ENCODE results near the gene TCF12.
"Not testable (repeated sequence)": the region's sequence is repeated elsewhere in the genome, so short reads cannot be mapped to it uniquely, and the experiment has no call there.

Gene TCF12

DNA sequence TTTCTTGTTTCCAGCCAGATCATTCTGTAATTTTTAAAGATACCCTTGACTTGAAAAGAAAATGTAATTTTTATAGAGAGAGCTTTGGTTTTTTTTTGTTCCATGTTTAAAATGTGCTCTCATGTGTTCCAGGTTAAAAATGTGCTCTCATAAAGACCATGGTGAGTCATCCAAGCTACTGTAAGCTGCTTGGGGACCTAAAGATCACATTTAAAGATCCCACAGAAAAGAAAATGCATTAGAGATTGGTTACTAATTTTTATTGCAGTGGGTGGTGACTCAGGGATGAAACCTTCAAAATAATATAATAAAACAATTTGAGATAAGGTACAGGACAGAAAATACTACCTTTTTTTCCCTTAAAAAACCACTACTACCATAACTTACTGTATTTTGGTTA is 11.0 kb downstream of the TCF12 start:
- Mint-ChIP-seq H3K36me3 (ENCODE audit: low read depth) (peaks cover 65% of the 10 kb centered on the region), H3K4me1 (ENCODE audit: low read depth) (peaks cover 76% of the 10 kb centered on the region), H3K4me3 (no peak overlapping the region), H3K9me3 (no peaks in the 10 kb centered on the region), H3K27me3 (no peaks in the 10 kb centered on the region), H3K27ac (peak overlapping the region; percentile 74)
- DNase-seq = no peak

DNA sequence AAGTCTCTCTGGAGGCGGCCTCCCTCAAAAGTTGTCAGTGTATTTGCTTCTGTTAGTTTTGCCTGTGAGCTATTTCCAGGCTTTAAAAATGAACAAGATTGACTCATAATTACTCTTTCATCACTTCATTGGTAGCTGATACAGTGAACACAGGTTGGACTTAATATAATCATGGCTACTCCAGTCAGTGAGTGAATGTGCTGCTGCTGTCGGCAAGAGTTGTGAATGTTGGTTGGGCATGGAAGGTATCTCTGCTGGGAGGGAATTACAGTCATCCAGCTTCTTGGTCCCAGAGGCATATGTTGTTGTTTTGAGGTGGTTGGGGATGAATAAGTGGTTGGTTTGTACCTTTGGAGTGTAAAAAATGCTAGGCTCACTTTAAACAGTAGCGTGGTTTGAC is 11.5 kb downstream of the TCF12 start:
- Mint-ChIP-seq H3K9me3 (no peaks in the 10 kb centered on the region), H3K4me1 (ENCODE audit: low read depth) (peaks cover 77% of the 10 kb centered on the region), H3K27ac (peak overlapping the region; percentile 80), H3K4me3 (no peak overlapping the region), H3K36me3 (ENCODE audit: low read depth) (peaks cover 67% of the 10 kb centered on the region), H3K27me3 (no peaks in the 10 kb centered on the region)
- DNase-seq = no peak

DNA sequence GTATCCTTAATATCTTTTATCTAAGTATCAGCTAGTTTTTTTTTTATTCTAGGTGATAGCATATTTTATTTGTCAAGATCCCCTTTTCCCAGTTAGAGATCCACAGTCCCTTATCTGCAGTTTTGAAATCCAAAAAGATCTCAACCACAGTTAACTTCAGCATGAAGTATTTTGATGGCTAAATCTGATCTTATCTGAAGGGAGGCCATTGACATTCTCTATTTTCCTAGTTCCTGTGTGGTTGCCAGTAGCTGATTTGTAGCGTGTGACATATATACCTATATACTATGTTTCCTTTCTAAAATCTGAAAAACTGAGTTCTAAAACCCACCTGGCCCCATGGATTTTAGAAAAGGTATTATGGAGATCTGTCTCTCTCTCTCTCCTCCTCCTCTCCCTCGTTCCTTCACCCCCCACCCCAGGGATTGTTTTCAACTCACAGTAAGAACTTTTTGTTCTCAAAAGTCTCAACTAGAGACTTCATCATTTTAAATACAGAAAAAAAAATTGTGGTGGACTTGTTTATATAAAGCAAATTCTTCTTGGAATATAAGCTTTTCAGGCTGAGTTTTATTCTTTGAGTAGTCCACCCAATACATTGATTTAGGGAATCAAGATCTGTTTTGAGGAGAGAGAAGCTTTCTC is 12.3 kb downstream of the TCF12 start:
- no peak for DNase-seq
- H3K27ac Mint-ChIP-seq = no peak overlapping the region
- no peak overlapping the region for H3K4me3 Mint-ChIP-seq
- H3K9me3 Mint-ChIP-seq = no peaks in the 10 kb centered on the region
- no peaks in the 10 kb centered on the region for H3K27me3 Mint-ChIP-seq
- H3K36me3 Mint-ChIP-seq (ENCODE audit: low read depth) = peaks cover 69% of the 10 kb centered on the region
- peaks cover 76% of the 10 kb centered on the region for H3K4me1 Mint-ChIP-seq (ENCODE audit: low read depth)

DNA sequence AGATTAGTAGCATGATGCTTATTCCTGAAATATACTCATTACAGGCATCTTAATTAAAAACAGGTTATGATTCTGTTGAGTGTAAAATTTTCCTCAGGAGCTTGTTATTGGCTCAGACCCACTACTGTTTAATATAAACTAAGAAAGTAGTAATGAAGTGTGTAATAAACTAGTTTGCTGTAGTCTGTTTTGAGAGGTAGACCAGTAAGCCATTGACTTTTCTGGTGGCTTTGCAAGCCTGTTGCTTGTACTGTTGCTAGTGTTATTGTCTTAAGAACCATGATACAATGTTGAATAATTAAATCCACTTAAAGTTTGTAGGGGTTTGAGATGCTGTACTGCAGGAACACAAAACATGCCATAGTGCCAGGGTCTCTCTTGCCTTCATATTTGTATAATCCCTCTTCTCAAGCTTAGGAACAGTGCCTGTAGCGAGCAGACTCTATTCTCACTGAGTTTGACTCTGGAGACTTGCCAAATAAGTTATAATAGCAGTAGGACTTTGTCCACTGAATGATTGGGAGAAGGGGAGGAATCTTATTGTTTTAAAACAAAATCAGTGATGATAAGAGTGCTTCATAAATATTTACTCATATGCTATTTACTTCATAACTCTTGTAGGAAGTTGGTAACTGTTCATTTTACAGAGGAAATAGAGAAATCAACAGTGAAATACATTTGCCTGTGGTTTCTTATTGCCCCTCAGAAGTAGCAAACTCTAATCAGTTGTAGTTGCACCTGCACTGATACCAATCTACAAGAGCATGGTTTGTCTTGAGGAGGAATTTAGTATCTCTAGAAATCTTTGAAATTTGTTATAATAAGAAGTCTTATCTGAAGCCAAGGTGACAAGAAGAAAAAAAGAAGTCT is 13.4 kb downstream of the TCF12 start:
- Mint-ChIP-seq H3K4me1 (ENCODE audit: low read depth) (peaks cover 77% of the 10 kb centered on the region), H3K27me3 (no peaks in the 10 kb centered on the region), H3K9me3 (peaks cover 8% of the 10 kb centered on the region), H3K27ac (no peak overlapping the region), H3K4me3 (no peak overlapping the region), H3K36me3 (ENCODE audit: low read depth) (peaks cover 70% of the 10 kb centered on the region)
- DNase-seq = no peak

DNA sequence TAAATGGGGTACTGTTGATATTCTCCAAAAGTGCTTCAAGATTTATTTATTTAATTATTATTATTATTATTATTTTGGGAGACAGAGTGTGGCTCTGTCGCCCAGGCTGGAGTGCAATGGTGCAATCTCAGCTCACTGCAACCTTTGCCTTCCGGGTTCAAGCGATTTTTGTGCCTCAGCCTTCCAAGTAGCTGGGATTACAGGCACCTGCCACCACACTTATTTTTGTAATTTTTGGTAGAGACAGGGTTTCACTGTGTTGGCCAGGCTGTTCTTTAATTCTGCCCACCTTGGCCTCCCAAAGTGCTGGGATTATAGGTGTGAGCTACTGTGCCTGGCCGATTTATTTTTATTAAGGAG is 14.0 kb downstream of the TCF12 start:
- not testable (repeated sequence) for H3K9me3 Mint-ChIP-seq, DNase-seq, H3K4me3 Mint-ChIP-seq, H3K27ac Mint-ChIP-seq, H3K27me3 Mint-ChIP-seq
- Mint-ChIP-seq H3K4me1 (ENCODE audit: low read depth) (peaks cover 78% of the 10 kb centered on the region), H3K36me3 (ENCODE audit: low read depth) (peaks cover 73% of the 10 kb centered on the region)

DNA sequence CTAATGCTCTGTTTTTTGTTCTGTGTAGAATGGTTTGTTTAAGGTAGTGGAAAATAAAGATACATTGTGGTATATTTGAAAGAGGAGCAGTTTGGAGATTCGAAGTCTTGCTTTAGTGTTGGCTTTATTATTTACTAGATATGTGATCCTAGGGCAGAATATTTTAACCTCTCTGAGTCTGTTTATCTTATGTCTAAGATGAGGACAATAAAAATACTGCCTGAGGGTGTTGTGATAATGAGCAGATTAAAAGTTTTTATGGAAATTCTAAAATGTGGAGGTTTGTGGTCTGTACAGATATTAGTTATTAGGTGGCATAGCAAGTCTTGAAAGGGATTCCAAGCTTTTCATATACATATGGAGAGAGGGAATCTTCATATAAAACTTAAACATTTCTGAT is 15.0 kb downstream of the TCF12 start:
- Mint-ChIP-seq H3K36me3 (ENCODE audit: low read depth) (peaks cover 69% of the 10 kb centered on the region), H3K27ac (no peak overlapping the region), H3K4me3 (no peak overlapping the region), H3K9me3 (peaks cover 9% of the 10 kb centered on the region), H3K27me3 (no peaks in the 10 kb centered on the region), H3K4me1 (ENCODE audit: low read depth) (peaks cover 81% of the 10 kb centered on the region)
- no peak for DNase-seq

DNA sequence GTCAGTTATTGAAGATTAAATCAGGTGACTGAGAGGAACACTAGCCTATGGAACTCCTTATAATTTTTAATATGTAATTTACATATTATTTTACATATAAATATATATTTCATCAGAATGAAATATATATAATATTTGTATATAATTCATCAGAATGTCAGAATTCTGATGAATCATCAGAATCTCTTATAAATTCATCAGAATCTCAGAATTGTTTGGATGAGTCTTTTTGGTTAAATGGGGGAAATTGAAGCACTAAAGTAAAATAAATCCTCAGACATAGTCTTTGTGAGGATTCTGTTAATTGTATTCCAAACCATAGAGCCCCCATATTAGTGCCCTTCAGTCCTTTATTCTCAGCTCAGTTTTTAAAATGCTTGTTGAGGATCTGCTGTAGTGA is 15.4 kb downstream of the TCF12 start:
- no peak overlapping the region for H3K27ac Mint-ChIP-seq
- H3K4me1 Mint-ChIP-seq (ENCODE audit: low read depth) = peaks cover 82% of the 10 kb centered on the region
- no peak for DNase-seq
- peaks cover 9% of the 10 kb centered on the region for H3K9me3 Mint-ChIP-seq
- peaks cover 68% of the 10 kb centered on the region for H3K36me3 Mint-ChIP-seq (ENCODE audit: low read depth)
- no peak overlapping the region for H3K4me3 Mint-ChIP-seq
- no peaks in the 10 kb centered on the region for H3K27me3 Mint-ChIP-seq

DNA sequence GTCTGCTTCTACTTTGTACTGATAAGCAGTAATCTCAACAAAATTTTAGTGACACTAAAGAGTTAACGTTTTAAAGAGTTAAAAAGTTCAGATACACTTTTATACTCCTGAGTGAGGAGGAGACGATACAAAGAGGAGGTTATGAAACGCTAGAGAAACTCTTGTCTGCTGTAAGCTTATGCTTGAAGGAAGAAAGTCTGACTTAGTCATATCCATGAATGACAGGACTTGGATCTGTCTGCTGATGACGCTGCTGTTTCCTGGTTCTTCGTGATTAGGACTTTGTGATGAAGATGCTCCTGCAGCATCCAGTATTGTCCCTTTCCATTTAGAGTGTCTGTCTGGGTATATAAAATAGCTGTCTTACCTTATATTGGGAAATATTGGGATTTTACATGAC is 15.8 kb downstream of the TCF12 start:
- H3K4me1 Mint-ChIP-seq (ENCODE audit: low read depth) = peaks cover 81% of the 10 kb centered on the region

DNA sequence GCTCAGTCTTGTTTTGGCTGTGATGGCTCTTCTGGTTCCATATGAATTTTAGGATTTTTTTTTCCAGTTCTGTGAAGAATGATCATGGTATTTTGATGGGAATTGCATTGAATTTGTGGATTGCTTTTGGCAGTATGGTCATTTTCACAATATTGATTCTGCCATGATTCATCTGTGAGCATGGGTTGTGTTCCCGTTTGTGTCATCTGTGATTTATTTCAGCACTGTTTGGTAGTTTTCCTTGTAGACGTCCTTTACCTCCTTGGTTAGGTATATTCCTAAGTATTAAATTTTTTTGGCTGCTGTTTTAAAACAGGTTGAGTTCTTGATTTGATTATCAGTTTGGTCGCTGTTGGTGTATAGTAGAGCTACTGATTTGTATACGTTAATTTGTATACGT is 18.5 kb downstream of the TCF12 start:
- no peak for DNase-seq
- H3K27ac Mint-ChIP-seq = no peak overlapping the region
- no peak overlapping the region for H3K4me3 Mint-ChIP-seq
- peaks cover 52% of the 10 kb centered on the region for H3K36me3 Mint-ChIP-seq (ENCODE audit: low read depth)
- H3K4me1 Mint-ChIP-seq (ENCODE audit: low read depth) = peaks cover 68% of the 10 kb centered on the region
- H3K9me3 Mint-ChIP-seq = peaks cover 9% of the 10 kb centered on the region
- no peaks in the 10 kb centered on the region for H3K27me3 Mint-ChIP-seq

More for the DNA sequence above, 15.8 kb downstream of the TCF12 start:
- peaks cover 67% of the 10 kb centered on the region for H3K36me3 Mint-ChIP-seq (ENCODE audit: low read depth)
- no peak for DNase-seq
- no peaks in the 10 kb centered on the region for H3K27me3 Mint-ChIP-seq
- H3K9me3 Mint-ChIP-seq = peaks cover 9% of the 10 kb centered on the region
- no peak overlapping the region for H3K27ac Mint-ChIP-seq
- no peak overlapping the region for H3K4me3 Mint-ChIP-seq

DNA sequence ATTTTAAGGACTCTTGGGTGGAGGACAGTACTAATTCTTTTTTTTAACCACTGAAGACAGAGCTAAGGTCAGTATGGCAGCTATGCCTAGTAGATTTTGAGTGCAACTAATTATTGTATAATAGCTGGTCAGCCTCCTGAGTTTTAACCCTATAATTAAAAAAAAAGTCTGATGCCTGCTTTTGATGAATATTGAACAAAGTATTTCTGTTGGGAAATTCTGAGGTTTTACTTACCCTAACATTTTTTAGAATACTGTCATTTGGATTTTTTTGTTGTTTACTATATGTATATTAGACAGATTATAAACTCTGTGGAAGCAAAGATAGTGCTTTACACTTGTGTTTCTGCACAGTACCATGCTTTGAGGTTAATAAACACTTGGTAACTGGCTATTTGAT is 20.8 kb downstream of the TCF12 start:
- peaks cover 48% of the 10 kb centered on the region for H3K36me3 Mint-ChIP-seq (ENCODE audit: low read depth)
- H3K9me3 Mint-ChIP-seq = peaks cover 9% of the 10 kb centered on the region
- no peak for DNase-seq
- H3K27me3 Mint-ChIP-seq = no peaks in the 10 kb centered on the region
- H3K4me1 Mint-ChIP-seq (ENCODE audit: low read depth) = peaks cover 64% of the 10 kb centered on the region
- no peak overlapping the region for H3K4me3 Mint-ChIP-seq
- no peak overlapping the region for H3K27ac Mint-ChIP-seq

DNA sequence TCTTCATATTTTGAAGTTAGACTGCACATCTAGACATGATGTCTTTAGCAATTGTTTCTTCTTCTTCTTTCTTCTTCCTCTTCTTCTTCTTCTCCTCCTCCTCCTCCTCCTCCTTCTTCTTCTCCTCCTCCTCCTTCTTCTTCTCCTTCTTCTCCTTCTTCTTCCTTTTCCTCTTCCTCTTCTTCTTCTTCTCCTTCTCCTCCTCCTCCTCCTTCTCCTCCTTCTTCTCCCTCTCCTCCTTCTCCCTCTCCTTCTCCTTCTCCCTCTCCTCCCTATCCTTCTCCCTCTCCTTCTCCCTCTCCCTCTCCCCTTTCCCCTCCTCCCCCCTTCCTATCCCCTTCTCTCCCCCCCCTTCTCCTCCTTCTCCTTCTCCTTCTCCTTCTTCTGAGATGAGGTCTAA is 21.9 kb downstream of the TCF12 start:
- Mint-ChIP-seq H3K9me3 (peaks cover 14% of the 10 kb centered on the region), H3K4me3 (no peak overlapping the region), H3K4me1 (ENCODE audit: low read depth) (peaks cover 56% of the 10 kb centered on the region)

DNA sequence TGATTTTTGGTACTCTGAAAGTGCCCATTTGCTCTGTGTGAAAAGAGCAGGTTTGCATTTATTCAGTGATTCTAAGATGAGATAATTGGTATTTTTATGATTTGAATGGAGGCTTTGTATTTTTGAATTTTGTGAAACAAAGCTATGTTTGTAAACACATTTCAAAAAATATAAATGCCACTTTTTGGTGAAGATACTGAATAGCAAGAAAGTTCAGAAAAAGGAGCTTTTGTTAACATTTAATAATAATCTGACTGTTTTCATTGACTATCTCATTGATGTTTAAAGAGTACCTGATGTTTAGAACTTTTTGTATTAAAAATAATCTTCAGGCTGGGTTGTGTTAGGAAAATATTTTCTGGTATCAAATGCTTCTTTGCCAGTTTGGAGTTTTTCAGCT is 23.7 kb downstream of the TCF12 start:
- DNase-seq = no peak
- H3K4me1 Mint-ChIP-seq (ENCODE audit: low read depth) = peaks cover 47% of the 10 kb centered on the region
- peaks cover 43% of the 10 kb centered on the region for H3K36me3 Mint-ChIP-seq (ENCODE audit: low read depth)
- H3K27me3 Mint-ChIP-seq = no peaks in the 10 kb centered on the region
- peaks cover 12% of the 10 kb centered on the region for H3K9me3 Mint-ChIP-seq
- no peak overlapping the region for H3K27ac Mint-ChIP-seq
- no peak overlapping the region for H3K4me3 Mint-ChIP-seq

More for the DNA sequence above, 21.9 kb downstream of the TCF12 start:
- H3K27ac Mint-ChIP-seq = no peak overlapping the region
- DNase-seq = no peak
- peaks cover 48% of the 10 kb centered on the region for H3K36me3 Mint-ChIP-seq (ENCODE audit: low read depth)
- no peaks in the 10 kb centered on the region for H3K27me3 Mint-ChIP-seq

DNA sequence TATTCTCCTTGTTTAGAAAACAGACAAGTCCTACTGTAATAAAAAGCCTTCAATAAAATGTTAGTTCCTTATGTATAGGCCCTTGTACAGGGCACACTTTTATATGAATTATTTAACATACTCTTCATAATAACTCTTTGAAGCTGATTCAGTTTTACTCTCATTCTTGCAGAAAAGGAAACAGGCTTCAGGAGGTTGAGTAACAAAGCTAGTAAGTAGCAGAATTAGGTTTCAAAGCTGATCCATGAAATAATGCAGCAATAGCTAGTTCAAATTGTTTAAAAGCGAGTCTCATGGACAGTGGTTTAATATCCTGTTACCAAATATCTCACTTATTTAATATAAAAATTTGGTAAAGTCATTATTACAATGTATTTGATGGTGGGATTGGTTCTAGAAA is 25.0 kb downstream of the TCF12 start:
- Mint-ChIP-seq H3K27ac (no peak overlapping the region), H3K36me3 (ENCODE audit: low read depth) (peaks cover 42% of the 10 kb centered on the region), H3K27me3 (no peaks in the 10 kb centered on the region), H3K9me3 (peaks cover 12% of the 10 kb centered on the region), H3K4me1 (ENCODE audit: low read depth) (peaks cover 47% of the 10 kb centered on the region), H3K4me3 (no peak overlapping the region)
- DNase-seq = no peak

DNA sequence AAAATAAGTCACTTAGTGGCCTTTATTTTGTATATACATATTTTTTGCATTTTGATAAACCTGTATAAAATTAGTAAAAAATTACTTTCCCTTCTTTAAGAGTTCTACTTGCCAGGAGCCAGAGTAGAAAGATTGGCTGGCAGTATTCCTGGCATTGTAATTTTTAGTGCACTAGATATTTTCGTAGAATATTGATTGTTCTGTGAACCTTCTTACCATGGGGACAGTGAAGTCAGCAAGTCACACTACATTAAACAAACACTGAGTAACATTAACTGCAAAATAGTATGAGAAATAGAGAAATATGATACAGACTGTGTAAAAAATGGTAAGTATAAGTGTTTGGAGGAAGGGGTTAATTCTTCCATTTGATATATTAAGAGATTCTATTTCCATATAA is 26.0 kb downstream of the TCF12 start:
- no peak overlapping the region for H3K4me3 Mint-ChIP-seq
- peaks cover 36% of the 10 kb centered on the region for H3K36me3 Mint-ChIP-seq (ENCODE audit: low read depth)
- no peak overlapping the region for H3K27ac Mint-ChIP-seq
- H3K9me3 Mint-ChIP-seq = peaks cover 12% of the 10 kb centered on the region
- no peak for DNase-seq
- no peaks in the 10 kb centered on the region for H3K27me3 Mint-ChIP-seq
- H3K4me1 Mint-ChIP-seq (ENCODE audit: low read depth) = peaks cover 43% of the 10 kb centered on the region

DNA sequence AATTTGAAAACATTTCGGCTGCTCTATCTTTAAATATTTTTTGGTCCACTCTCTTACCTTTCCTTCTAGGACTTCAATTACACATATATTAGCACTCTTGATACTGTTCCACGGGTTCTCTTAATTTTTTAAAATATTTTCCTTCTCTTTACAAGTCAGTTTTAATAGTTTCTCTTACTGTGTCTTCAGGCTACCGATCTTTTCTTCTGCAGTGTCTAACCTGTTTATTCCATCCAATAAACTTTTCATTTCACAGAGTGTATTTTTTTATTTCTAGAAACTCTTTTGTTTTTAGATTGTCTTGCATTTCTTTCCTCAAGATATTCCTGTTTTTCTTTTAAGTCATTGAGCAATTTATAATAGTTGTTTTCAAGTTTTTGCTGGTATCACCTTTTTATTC is 27.7 kb downstream of the TCF12 start:
- no peak overlapping the region for H3K27ac Mint-ChIP-seq
- H3K9me3 Mint-ChIP-seq = peaks cover 12% of the 10 kb centered on the region
- H3K27me3 Mint-ChIP-seq = no peaks in the 10 kb centered on the region
- peaks cover 45% of the 10 kb centered on the region for H3K36me3 Mint-ChIP-seq (ENCODE audit: low read depth)
- DNase-seq = no peak
- peaks cover 41% of the 10 kb centered on the region for H3K4me1 Mint-ChIP-seq (ENCODE audit: low read depth)
- H3K4me3 Mint-ChIP-seq = no peak overlapping the region
